A549 (cell line): ENCODE measurements around the gene SRCAP. TPM values are rescaled to one million over a fixed set of nuclear protein-coding genes. Genes with fewer than 3 reads are reported as not detected.

Experiments
- ATAC-seq, 2 experiments: fragments of 200-7000 bp in 1 of 2; fragments of >200 bp in 1 of 2; cut with Nextera tagmentation in 1 of 2; cut with Tn5 transposase in 1 of 2; 3 replicates each; pipeline versions ENCODE4 v1.8.0 to v1.9.1; 2018 to 2020; ENCODE audit warnings: mild to moderate bottlenecking in 1 of 2, moderate library complexity in 1 of 2
- CTCF ChIA-PET: fragments of 300-600 bp; sonication (Branson Sonifier 250); formaldehyde crosslinking; extraction: SDS; loops from one replicate; lab custom pipeline; 2021; ENCODE audit warnings: antibody characterized with exemption, inconsistent platforms; lab: Yijun Ruan, JAX
- POLR2A ChIA-PET: fragments of 350-600 bp; formaldehyde crosslinking; extraction: SDS; loops from one replicate; lab custom pipeline; 2021; ENCODE audit warnings: antibody characterized with exemption, inconsistent platforms; lab: Yijun Ruan, JAX
- DNase-seq, 2 experiments: peaks; one replicate each; pipeline versions ENCODE4 v3.0.0 to v3.0.0-alpha.2; 2011 to 2016; ENCODE audit warnings: low read depth in 1 of 2, low spot score in 1 of 2
- FAIRE-seq: peaks from 2 replicates; lab custom pipeline; 2011; peaks lifted over from hg19 to GRCh38; lab: Jason Lieb, UNC
- H3K27ac ChIP-seq, 2 experiments: fragments of >200 bp; sonication (Bioruptor Twin); formaldehyde crosslinking; 3 replicates each; pipeline ENCODE4 v1.5.1; 2016 to 2017
- H3K4me1 ChIP-seq: fragments of >200 bp; sonication (Bioruptor Twin); formaldehyde crosslinking; 3 replicates; pipeline ENCODE4 v1.6.1; 2016
- H3K4me2 ChIP-seq: fragments of >200 bp; sonication (Bioruptor Twin); formaldehyde crosslinking; 3 replicates; pipeline ENCODE4 v1.6.1; 2016
- H3K4me3 ChIP-seq: fragments of >200 bp; sonication (Bioruptor Twin); formaldehyde crosslinking; 3 replicates; pipeline ENCODE4 v1.5.1; 2016
- H3K9me3 ChIP-seq: fragments of >200 bp; sonication (Bioruptor Twin); formaldehyde crosslinking; 3 replicates; pipeline ENCODE4 v1.6.1; 2016
- CHD2 ChIP-seq: fragments of 150-350 bp; IDR thresholded peaks from 2 replicates; pipeline ENCODE4 v1.6.1; 2014; ENCODE audit warnings: low read length; ENCODE audit not compliant: partially characterized antibody
- EHMT2 ChIP-seq: fragments of 200-600 bp; sonication (generic); IDR thresholded peaks from 2 replicates; pipeline ENCODE4 v1.6.1; 2016; ENCODE audit warnings: antibody characterized with exemption, low read depth, mild to moderate bottlenecking, moderate library complexity
- ESRRA ChIP-seq: fragments of 150-350 bp; IDR thresholded peaks from 2 replicates; pipeline ENCODE4 v1.6.1; 2014; ENCODE audit warnings: mild to moderate bottlenecking, low read length, borderline replicate concordance
- HDAC2 ChIP-seq: fragments of 200-600 bp; sonication (generic); IDR thresholded peaks from 2 replicates; pipeline ENCODE4 v1.6.1; 2016
- HOXB13 ChIP-seq: fragments of 250-450 bp; sonication (Bioruptor Pico); IDR thresholded peaks from 2 replicates; pipeline ENCODE4 v1.5.0; 2020; ENCODE audit warnings: low read depth, mild to moderate bottlenecking, moderate library complexity
- JUN ChIP-seq, 2 experiments: fragments of >200 bp; sonication (Bioruptor Twin); formaldehyde crosslinking; IDR thresholded peaks; 2 replicates in 1 of 2; 3 replicates in 1 of 2; pipeline ENCODE4 v1.6.1; 2016 to 2017
- MAZ ChIP-seq: fragments of 150-350 bp; IDR thresholded peaks from 2 replicates; pipeline ENCODE4 v1.6.1; 2014; ENCODE audit warnings: antibody characterized with exemption, low read depth, low read length, borderline replicate concordance
- MYC ChIP-seq: IDR thresholded peaks from 2 replicates; pipeline ENCODE4 v1.6.1; 2012; ENCODE audit warnings: mild to moderate bottlenecking, inconsistent platforms, low read length, improper control_type of control experiment, borderline replicate concordance
- PHF8 ChIP-seq: fragments of 200-600 bp; sonication (generic); IDR thresholded peaks from 2 replicates; pipeline ENCODE4 v1.6.1; 2016; ENCODE audit warnings: low read depth, mild to moderate bottlenecking, antibody characterized with exemption, moderate library complexity, borderline replicate concordance
- POLR2A ChIP-seq: IDR thresholded peaks from 2 replicates; pipeline ENCODE4 v1.6.1; 2012; ENCODE audit warnings: mild to moderate bottlenecking, low read length
- RAD21 ChIP-seq, 2 experiments: fragments of >200 bp in 1 of 2; sonication (Bioruptor Twin) in 1 of 2; formaldehyde crosslinking in 1 of 2; IDR thresholded peaks in 1 of 2; conservative IDR thresholded peaks in 1 of 2; 2 replicates in 1 of 2; 3 replicates in 1 of 2; pipeline ENCODE4 v1.6.1; 2012 to 2018; ENCODE audit warnings: inconsistent platforms in 1 of 2
- SMC3 ChIP-seq: fragments of >200 bp; sonication (Bioruptor Twin); formaldehyde crosslinking; IDR thresholded peaks from 3 replicates; pipeline ENCODE4 v1.6.1; 2018; ENCODE audit warnings: inconsistent platforms
- ZFP36 ChIP-seq: fragments of 450-650 bp; IDR thresholded peaks from 2 replicates; pipeline ENCODE4 v1.6.1; 2014; ENCODE audit warnings: borderline replicate concordance; ENCODE audit not compliant: partially characterized antibody
- ZNF302 ChIP-seq: fragments of 250-450 bp; sonication (Bioruptor Pico); IDR thresholded peaks from 2 replicates; pipeline ENCODE4 v1.9.0; 2021; ENCODE audit warnings: inconsistent platforms, mild to moderate bottlenecking, moderate library complexity
- WGBS: methylation state at CpG from one replicate; pipeline ENCODE4 v1.1.6; 2017; ENCODE audit errors: missing lambda C conversion rate; 5-methylcytosine and 5-hydroxymethylcytosine counted together
- polyA plus RNA-seq, 4 experiments: library from polyadenylated mRNA; depleted of rRNA in 3 of 4; stranded (reverse); fragments of >200 nt; fragmentation: RNase III in 1 of 4; extraction: RNeasy Plus Mini Kit Qiagen cat#74134 plus additional on column Dnase treatment in 1 of 4; gene quantifications; 2 replicates in 3 of 4; 3 replicates in 1 of 4; pipeline ENCODE4 v1.2.3, GENCODE V29; 2011 to 2017
- TF ChIP-seq, protein P1 (sequence below): fragments of 200-600 bp; sonication (generic); IDR thresholded peaks from 2 replicates; pipeline ENCODE4 v1.6.1; 2016; ENCODE audit warnings: antibody characterized with exemption, mild to moderate bottlenecking, moderate library complexity
- TF ChIP-seq, protein P2 (sequence below): IDR thresholded peaks from 2 replicates; pipeline ENCODE4 v1.6.1; 2012
- TF ChIP-seq, protein P3 (sequence below): fragments of 250-450 bp; sonication (Bioruptor Pico); IDR thresholded peaks from 2 replicates; pipeline ENCODE4 v1.5.0; 2021; ENCODE audit warnings: mild to moderate bottlenecking, moderate library complexity, borderline replicate concordance

The SRCAP gene
- polyA plus RNA-seq, 2 of the 4 experiments (the other 2 are of a cell fraction) = 6.2 to 19.9 TPM

DNA sequence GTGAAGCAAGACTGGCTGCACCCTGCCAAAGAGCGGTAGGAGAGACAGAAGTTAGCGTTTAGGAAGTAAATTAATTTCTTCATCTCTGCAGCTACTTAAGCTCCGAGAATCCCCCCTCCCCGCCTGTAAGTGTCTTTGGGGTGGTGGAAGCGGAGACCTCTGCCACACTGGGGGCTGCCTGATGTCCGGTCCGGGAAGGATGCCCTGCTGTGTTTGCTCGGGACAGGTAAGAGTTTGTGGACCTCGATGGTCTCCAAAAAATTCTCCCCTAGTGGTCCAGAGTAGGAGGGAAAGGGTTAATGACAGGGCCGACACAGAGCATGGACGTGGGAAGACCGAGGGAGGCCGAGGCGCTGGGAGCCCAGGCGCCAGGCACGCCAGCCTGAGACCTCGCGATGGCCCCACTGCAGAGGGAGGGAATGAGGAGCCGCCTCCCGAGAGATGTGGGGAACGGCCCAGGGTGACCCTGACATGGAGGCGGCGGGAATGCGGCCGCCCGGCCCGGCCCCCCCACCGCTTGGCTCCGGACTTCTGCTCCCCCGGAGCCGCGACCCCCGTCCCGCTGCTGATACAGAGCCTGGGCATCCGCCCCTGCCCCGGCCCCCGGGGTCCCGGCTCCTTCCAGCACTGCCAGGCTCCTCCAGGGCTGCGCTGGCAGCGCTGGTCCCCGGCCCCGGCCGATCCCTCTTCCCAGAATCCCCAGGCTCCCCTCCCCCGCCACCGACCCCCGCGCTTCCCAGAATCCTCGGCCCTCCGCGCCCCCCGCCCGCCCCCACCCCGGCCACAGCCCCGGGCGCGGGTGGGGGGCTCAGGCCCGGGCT lies 87.4 kb downstream of the SRCAP start:
- Histone ChIP-seq H3K4me2 (peak overlapping the region; percentile 96), H3K27ac (peak overlapping the region; percentile 97 to 99), H3K4me1 (peaks cover 17% of the 10 kb centered on the region), H3K4me3 (peak overlapping the region; percentile 98), H3K9me3 (no peaks in the 10 kb centered on the region)
- DNase-seq = peak; percentile 61 to 68
- CTCF ChIA-PET = interaction anchor here (0.6 to 4.8 kb wide), 6 partner anchors 11 to 156 kb away, joined by 3 to 34 read pairs (median 5); no protein-coding TSS in a partner anchor
- POLR2A ChIA-PET = interaction anchor here (0.6 to 1.6 kb wide), 6 partner anchors 11 to 88 kb away, joined by 3 to 66 read pairs (median 4); a partner anchor contains a TSS
- no peak for FAIRE-seq
- WGBS = 20% methylated on average over 19 of the region's 57 CpGs
- peak; percentile 86 to 87 for ATAC-seq
- TF ChIP-seq EHMT2 = no peak
- TF ChIP-seq ZNF302 (CRISPR knock-in tag) = no peak
- TF ChIP-seq, protein P1, sequence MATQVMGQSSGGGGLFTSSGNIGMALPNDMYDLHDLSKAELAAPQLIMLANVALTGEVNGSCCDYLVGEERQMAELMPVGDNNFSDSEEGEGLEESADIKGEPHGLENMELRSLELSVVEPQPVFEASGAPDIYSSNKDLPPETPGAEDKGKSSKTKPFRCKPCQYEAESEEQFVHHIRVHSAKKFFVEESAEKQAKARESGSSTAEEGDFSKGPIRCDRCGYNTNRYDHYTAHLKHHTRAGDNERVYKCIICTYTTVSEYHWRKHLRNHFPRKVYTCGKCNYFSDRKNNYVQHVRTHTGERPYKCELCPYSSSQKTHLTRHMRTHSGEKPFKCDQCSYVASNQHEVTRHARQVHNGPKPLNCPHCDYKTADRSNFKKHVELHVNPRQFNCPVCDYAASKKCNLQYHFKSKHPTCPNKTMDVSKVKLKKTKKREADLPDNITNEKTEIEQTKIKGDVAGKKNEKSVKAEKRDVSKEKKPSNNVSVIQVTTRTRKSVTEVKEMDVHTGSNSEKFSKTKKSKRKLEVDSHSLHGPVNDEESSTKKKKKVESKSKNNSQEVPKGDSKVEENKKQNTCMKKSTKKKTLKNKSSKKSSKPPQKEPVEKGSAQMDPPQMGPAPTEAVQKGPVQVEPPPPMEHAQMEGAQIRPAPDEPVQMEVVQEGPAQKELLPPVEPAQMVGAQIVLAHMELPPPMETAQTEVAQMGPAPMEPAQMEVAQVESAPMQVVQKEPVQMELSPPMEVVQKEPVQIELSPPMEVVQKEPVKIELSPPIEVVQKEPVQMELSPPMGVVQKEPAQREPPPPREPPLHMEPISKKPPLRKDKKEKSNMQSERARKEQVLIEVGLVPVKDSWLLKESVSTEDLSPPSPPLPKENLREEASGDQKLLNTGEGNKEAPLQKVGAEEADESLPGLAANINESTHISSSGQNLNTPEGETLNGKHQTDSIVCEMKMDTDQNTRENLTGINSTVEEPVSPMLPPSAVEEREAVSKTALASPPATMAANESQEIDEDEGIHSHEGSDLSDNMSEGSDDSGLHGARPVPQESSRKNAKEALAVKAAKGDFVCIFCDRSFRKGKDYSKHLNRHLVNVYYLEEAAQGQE = peak; percentile 63
- TF ChIP-seq, protein P2, sequence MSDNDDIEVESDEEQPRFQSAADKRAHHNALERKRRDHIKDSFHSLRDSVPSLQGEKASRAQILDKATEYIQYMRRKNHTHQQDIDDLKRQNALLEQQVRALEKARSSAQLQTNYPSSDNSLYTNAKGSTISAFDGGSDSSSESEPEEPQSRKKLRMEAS = peak; percentile 48; the same call in 1 of the 2 replicates
- TF ChIP-seq CHD2 = peak; percentile 76

DNA sequence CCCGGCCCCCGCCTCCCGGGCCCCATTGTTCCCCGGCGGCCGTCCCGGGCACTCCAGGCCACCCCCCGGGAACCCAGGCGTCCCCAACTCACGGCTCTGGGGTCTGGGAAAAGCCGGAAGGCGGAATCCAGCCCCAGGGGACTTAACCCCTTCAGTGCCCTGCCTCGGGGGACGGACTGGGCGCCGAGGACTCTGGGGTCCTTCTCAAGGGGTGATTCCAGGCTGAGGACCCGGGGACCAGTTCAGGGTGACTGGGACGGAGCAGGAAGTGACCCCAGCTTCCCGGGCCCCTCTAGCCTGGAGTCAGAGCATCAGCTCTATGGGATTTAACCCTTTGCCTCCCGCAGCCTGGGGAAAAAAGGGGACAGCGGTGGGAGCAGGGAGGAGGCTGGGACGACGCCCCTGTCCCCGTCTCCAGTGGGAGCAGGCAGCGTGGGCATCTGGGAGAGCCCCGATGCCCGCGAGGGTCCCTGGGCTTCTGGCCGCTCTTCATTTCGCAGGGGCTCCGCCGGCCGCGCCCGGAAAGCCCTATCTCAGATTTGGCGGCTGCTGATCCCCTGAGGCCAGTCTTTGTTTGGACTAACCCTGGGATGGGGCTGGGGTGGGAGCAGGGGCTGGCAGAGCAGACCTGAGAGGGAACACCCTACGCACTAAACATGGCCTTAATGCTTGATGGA lies 88.1 kb downstream of the SRCAP start, which contains the start of gene ZNF629:
Gene ZNF629, minus strand, starts transcription at position 270 of the 677 bp plus-strand sequence. CDS start 2,723 bp downstream, outside the sequence.
- 5% methylated on average over 23 of the region's 37 CpGs for WGBS
- TF ChIP-seq MAZ (peak; percentile 47; the same call in 1 of the 2 replicates), HDAC2 (no peak), JUN (IDR thresholded peaks at IDR 0.05) (peak in 1 of 2 experiments; percentile 61; a peak in 2 of 5 replicates), HOXB13 (no peak), ZFP36 (no peak), MYC (no peak), SMC3 (0 out of 3 replicates have a peak, but pooled peaks have one; percentile 8), ESRRA (0 out of 2 replicates have a peak, but pooled peaks have one; percentile 24), POLR2A (peak; percentile 34; the same call in 1 of the 2 replicates), PHF8 (peak; percentile 41; the same call in 1 of the 2 replicates), RAD21 (conservative IDR thresholded peaks at IDR 0.05 in 1 of 2, IDR thresholded peaks at IDR 0.05 in 1 of 2) (peak in 1 of 2 experiments; percentile 21; a peak in 2 of 5 replicates)
- TF ChIP-seq, protein P2 = peak; percentile 64
- TF ChIP-seq, protein P3, sequence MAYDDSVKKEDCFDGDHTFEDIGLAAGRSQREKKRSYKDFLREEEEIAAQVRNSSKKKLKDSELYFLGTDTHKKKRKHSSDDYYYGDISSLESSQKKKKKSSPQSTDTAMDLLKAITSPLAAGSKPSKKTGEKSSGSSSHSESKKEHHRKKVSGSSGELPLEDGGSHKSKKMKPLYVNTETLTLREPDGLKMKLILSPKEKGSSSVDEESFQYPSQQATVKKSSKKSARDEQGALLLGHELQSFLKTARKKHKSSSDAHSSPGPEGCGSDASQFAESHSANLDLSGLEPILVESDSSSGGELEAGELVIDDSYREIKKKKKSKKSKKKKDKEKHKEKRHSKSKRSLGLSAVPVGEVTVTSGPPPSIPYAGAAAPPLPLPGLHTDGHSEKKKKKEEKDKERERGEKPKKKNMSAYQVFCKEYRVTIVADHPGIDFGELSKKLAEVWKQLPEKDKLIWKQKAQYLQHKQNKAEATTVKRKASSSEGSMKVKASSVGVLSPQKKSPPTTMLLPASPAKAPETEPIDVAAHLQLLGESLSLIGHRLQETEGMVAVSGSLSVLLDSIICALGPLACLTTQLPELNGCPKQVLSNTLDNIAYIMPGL (CRISPR knock-in tag) = peak; percentile 60; the same call in 1 of the 2 replicates
- TF ChIP-seq, protein P1 = no peak

More for the DNA sequence above, 88.1 kb downstream of the SRCAP start, which contains the start of gene ZNF629:
- Histone ChIP-seq H3K27ac (peak within 1 kb of the TSS; percentile 97 to 99), H3K4me1 (peaks cover 17% of the 10 kb centered on the region), H3K4me2 (peak within 1 kb of the TSS; percentile 96), H3K9me3 (no peaks in the 10 kb centered on the region), H3K4me3 (peak within 1 kb of the TSS; percentile 98)
- peak; percentile 77 for DNase-seq
- ATAC-seq = peak; percentile 82 to 89
- ChIA-PET CTCF (interaction anchor here (1.5 to 2.7 kb wide), 3 partner anchors 11 to 155 kb away, joined by 3 to 8 read pairs (median 4); no protein-coding TSS in a partner anchor), POLR2A (interaction anchor here (0.6 to 1.6 kb wide), 5 partner anchors 12 to 88 kb away, joined by 3 to 66 read pairs (median 3); a partner anchor contains a TSS)
- FAIRE-seq = no peak
